Kidney epithelial cell (primary cell): Measurements from ENCODE around the gene STARD3NL. TPM values are rescaled to one million over a fixed set of nuclear protein-coding genes. Genes with fewer than 3 reads are reported as not detected.

Experiments
- DNase-seq: peaks from one replicate; pipeline ENCODE4 v3.0.0-alpha.2; 2010; ENCODE audit warnings: low read depth
- H3K27me3 ChIP-seq: 2 replicates; pipeline ENCODE4 v1.6.0; 2011; ENCODE audit warnings: low read length; ENCODE audit not compliant: control insufficient read depth, insufficient read depth
- H3K36me3 ChIP-seq: 2 replicates; pipeline ENCODE4 v1.5.1; 2011; ENCODE audit warnings: low read length; ENCODE audit not compliant: control insufficient read depth, insufficient read depth
- H3K4me3 ChIP-seq: 2 replicates; pipeline ENCODE4 v1.5.1; 2011; ENCODE audit warnings: low read depth, mild to moderate bottlenecking, control low read depth, low read length
- total RNA-seq: library from RNA; depleted of rRNA; stranded (reverse); fragments of >200 nt; gene quantifications from 2 replicates; pipeline ENCODE4 v1.2.3, GENCODE V29; 2015
- TF ChIP-seq, protein P1 (sequence below): IDR thresholded peaks from 2 replicates; pipeline ENCODE4 v1.5.1; 2011; ENCODE audit warnings: mild to moderate bottlenecking, moderate library complexity, low read length, control low read depth, inconsistent platforms; ENCODE audit not compliant: insufficient read depth, poor library complexity, severe bottlenecking

Gene STARD3NL
- total RNA-seq, 1 donor from 2014 or later: 66.8 TPM

DNA sequence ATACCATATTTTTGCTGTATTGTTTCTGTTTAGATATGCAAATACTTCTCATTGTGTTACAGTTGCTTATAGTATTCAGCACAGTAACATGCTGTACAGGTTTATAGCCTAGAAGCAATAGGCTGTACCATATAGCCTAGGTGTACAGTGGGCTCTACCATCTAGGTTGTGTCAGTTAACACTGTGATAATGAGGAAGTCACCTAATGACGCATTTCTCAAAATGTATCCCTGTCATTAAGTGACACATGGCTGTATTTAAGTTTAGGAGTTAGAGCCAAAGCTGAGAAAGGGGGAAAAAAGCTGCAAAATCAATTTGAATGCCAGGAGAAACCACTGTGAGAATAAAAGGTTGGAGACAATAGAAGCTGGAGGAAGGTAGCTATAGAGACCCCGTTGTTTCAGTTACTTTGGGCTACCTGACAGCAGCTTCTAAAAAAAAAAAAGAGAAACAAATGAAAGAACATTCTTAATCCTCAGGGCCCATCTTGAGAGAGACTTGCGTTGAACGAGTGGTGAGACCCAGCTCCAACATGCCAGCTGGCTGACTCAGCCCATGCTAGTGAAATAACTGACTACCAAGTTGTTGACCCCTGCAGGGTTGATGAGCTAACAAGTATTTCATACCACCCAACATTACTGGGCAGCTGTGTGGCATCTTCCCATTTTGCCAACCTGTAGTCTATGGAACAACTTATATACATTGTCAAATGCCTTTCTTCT lies 8.7 kb downstream of the STARD3NL start:
- TF ChIP-seq, protein P1, sequence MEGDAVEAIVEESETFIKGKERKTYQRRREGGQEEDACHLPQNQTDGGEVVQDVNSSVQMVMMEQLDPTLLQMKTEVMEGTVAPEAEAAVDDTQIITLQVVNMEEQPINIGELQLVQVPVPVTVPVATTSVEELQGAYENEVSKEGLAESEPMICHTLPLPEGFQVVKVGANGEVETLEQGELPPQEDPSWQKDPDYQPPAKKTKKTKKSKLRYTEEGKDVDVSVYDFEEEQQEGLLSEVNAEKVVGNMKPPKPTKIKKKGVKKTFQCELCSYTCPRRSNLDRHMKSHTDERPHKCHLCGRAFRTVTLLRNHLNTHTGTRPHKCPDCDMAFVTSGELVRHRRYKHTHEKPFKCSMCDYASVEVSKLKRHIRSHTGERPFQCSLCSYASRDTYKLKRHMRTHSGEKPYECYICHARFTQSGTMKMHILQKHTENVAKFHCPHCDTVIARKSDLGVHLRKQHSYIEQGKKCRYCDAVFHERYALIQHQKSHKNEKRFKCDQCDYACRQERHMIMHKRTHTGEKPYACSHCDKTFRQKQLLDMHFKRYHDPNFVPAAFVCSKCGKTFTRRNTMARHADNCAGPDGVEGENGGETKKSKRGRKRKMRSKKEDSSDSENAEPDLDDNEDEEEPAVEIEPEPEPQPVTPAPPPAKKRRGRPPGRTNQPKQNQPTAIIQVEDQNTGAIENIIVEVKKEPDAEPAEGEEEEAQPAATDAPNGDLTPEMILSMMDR: no peak
- Histone ChIP-seq H3K36me3 (no peaks in the 10 kb centered on the region), H3K4me3 (no peak overlapping the region), H3K27me3 (no peaks in the 10 kb centered on the region)
- peak; percentile 70 for DNase-seq

DNA sequence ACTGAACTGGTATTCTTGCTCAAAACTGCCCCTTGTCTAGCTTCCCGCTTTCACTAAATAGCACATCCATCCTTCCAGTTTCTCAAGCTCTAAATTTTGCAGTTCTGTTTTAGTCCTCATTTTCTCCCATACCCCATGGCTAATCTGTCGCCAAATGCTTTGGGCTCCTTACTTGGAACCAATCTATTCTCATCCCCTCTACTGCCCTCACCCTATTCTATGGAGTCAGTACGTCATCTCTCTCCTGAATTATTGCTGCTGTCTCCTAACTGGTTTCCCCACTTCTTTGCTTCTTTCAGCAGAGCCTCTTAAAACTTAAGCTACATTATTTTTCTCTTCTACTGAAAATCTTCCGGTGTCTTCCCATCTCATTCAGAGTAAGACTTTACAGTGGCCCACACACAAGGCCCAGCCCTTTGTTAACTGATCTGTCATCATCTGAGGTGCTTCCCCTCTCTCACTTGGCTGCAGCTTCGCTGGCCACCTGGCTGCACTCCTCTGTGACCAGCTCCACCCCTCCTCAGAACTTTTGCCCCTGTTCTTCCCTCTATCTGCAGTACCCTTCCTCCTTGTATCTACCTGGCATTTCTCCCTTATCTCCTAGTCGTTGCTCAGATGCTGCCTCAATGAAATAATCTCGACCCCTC lies 9.9 kb downstream of the STARD3NL start:
- DNase-seq: no peak
- H3K36me3 ChIP-seq: no peaks in the 10 kb centered on the region
- TF ChIP-seq, protein P1: no peak
- H3K27me3 ChIP-seq: no peaks in the 10 kb centered on the region
- H3K4me3 ChIP-seq: no peak overlapping the region

DNA sequence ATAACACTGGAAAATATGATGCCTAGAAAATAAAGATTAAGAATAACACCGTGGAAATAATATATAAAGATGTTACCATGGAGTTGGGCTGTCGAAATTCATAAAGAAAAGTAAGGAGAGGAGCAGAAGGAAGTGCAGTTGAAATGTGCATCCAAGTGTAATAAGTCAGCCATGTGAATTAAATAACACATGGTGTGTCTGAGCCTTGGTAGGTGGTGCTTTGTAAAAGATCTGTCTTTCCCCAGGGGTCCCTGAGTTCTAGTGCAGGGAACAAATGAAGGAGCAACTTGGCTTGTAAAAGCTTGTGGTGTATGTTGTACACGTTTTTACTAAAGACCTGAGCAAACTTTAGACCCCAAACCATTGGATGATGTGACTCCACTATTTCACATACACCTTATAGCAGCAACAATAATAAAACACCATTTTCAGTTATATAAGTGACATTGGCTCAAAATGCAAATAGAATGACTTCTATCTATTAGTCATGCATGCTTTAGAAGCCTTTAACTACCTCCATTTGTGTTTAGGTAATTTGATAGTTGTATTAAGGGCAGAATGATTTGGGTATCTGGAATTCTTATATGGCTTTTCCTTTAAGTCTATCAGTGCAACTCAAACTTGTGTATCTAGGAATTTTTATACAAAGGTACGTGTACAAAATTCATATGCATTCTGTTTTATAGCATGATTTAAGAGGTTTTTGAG lies 11.3 kb downstream of the STARD3NL start:
- Histone ChIP-seq H3K4me3 (no peak overlapping the region), H3K36me3 (no peaks in the 10 kb centered on the region), H3K27me3 (no peaks in the 10 kb centered on the region)
- TF ChIP-seq, protein P1: no peak
- no peak for DNase-seq

DNA sequence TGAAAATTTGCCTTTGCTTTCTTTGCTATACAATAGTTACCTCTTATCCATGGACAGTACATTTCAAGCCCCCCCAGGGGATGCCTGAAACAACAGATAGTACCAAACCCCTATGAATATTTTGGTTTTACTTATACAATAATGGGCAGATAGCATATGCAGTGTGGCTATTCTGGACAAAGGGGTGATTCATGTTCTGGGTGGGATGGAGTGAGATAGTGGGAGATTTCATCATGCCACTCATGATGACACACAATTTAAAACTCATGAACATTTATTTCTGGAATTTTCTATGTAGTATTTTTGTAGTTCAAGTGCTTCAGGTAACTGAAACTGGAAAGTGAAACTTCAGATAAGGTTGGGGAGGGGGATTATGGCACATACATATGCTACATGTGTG lies 12.0 kb downstream of the STARD3NL start:
- TF ChIP-seq, protein P1: no peak
- DNase-seq: no peak
- H3K4me3 ChIP-seq: no peak overlapping the region
- no peaks in the 10 kb centered on the region for H3K27me3 ChIP-seq
- no peaks in the 10 kb centered on the region for H3K36me3 ChIP-seq

DNA sequence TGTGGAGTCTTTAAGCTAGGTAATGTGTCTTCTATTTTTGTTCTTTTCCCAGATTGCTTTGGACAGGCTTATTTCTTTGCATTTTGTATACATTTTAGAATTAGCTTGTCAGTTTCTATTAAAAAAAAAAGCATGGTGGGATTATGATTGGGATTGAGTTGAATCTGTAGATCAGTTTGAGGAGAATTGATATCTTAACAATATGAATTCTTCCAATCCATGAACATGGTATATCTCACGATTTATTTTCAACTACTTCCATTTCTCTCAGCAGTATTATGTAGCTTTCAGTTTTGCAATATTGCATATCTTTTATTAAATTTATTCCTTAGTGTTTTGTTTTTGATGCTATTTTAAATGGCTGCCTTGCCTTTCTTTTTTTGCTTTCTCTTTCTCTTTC lies 13.7 kb downstream of the STARD3NL start:
- H3K27me3 ChIP-seq: no peaks in the 10 kb centered on the region
- H3K4me3 ChIP-seq: no peak overlapping the region
- TF ChIP-seq, protein P1: no peak
- no peaks in the 10 kb centered on the region for H3K36me3 ChIP-seq
- no peak for DNase-seq
